Smooth muscle cell of the coronary artery (primary cell): ENCODE data around the gene MCCC2. TPM values are rescaled to one million over a fixed set of nuclear protein-coding genes. Genes with fewer than 3 reads are reported as not detected.

Source experiments
- total RNA-seq: library from RNA; depleted of rRNA; stranded (reverse); fragments of >200 nt; gene quantifications from 2 replicates; pipeline ENCODE4 v1.2.3, GENCODE V29; 2014; ENCODE audit warnings: low replicate concordance

MCCC2 gene
- 10.9 and 15.6 TPM in 2 replicates for total RNA-seq

GRCh38 chr5:71586941-71587765 is at the start of gene MCCC2:
MCCC2 (plus strand) TSS chr5:71587340; CDS start chr5:71587426, 86 bp downstream.

Other genes starting within 250 kb of the MCCC2 start
- 10.1 and 13.8 TPM in 2 replicates for gene BDP1, start 131.7 kb upstream of the MCCC2 start, total RNA-seq
- not detected in 2 replicates for gene CARTPT, start 131.9 kb downstream of the MCCC2 start, total RNA-seq